K562 (cell line): ENCODE measurements around the gene GET4.

Experiments used
- RAD51 ChIP-seq: fragments of 450-650 bp; IDR thresholded peaks from 2 replicates; pipeline ENCODE4 v1.7.1; 2016; ENCODE audit warnings: low read depth, mild to moderate bottlenecking, borderline replicate concordance
- ZNF695 ChIP-seq: fragments of 450-650 bp; formaldehyde crosslinking; IDR thresholded peaks from 2 replicates; pipeline ENCODE4 v1.4.0; 2020; ENCODE audit warnings: mild to moderate bottlenecking, moderate library complexity

DNA sequence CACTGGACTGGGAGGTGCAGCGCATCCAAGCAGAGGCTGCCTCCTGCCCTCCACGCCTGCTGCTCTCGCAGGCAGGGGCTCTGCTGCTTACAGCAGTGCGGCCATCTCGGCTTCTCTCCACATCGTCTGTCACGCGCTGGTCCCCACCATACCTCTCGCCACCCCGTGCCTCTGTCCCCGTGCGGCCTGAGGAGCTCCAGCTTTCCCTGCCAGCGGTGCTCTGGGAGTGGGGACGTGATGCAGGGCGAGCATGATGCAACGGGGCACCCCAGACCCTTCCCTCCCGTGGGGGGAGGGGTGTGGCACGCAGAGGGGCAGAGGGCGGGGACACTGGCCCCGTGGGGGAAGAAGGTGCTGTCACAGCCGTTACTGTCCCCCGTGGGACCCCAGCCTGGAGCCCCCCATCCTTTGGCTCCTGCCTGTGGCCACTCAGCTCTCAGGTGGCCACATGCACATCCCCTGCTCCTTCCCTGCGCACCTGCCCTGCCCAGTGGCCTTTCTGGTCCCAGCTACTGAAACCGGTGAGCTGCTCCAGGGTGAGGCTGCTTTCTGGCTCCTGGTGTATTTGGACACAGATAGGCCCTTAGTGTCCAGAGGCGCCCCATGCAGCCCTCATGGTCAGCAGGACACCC, 9.0 kb downstream of the GET4 start:
- TF ChIP-seq ZNF695 (no peak), RAD51 (no peak)
